Ascending aorta (tissue), 2 donors: ENCODE data around the gene FRG2C. TPM values are rescaled to one million over a fixed set of nuclear protein-coding genes. Genes with fewer than 3 reads are reported as not detected.
"Not testable (repeated sequence)": the region's sequence is repeated elsewhere in the genome, so short reads cannot be mapped to it uniquely, and the experiment has no call there.

Source experiments
- DNase-seq, 2 donors: peaks; one replicate each; pipeline ENCODE4 v3.0.0-alpha.2; 2019; ENCODE audit warnings: low spot score in 2 of 2
- H3K27ac ChIP-seq, 2 donors: fragments of 200-600 bp; sonication (generic); one replicate each; pipeline ENCODE4 v1.5.1; 2016 to 2017; ENCODE audit warnings: mild to moderate bottlenecking in 1 of 2
- H3K27me3 ChIP-seq: fragments of 200-600 bp; sonication (generic); one replicate; pipeline ENCODE4 v1.5.1; 2017
- H3K36me3 ChIP-seq, 2 donors: fragments of 200-600 bp; sonication (generic); one replicate each; pipeline ENCODE4 v1.5.1; 2016
- H3K4me1 ChIP-seq, 2 donors: fragments of 200-600 bp; sonication (generic); one replicate each; pipeline ENCODE4 v1.5.1; 2016 to 2017; ENCODE audit warnings: mild to moderate bottlenecking in 1 of 2
- H3K4me3 ChIP-seq, 2 donors: fragments of 200-600 bp; sonication (generic); one replicate each; pipeline ENCODE4 v1.5.1; 2016 to 2017; ENCODE audit warnings: mild to moderate bottlenecking in 1 of 2
- H3K9me3 ChIP-seq, 2 donors: fragments of 200-600 bp; sonication (generic); one replicate each; pipeline ENCODE4 v1.5.1; 2016
- intact Hi-C: fragments of 100-400 bp; cut with DNase I; formaldehyde crosslinking; loops from one replicate; pipeline ENCODE4 v1.15.1; 2023
- total RNA-seq: library from RNA; depleted of rRNA; stranded (reverse); fragments of >200 nt; gene quantifications from one replicate; pipeline ENCODE4 v1.1.0, GENCODE V29; 2016
- TF ChIP-seq, protein P1 (sequence below), 3 experiments: fragments of 200-600 bp in 2 of 3; fragments of 450-650 bp in 1 of 3; sonication (generic) in 2 of 3; IDR thresholded peaks; one replicate each; pipeline ENCODE4 v1.5.1; 2016 to 2019; ENCODE audit warnings: antibody characterized with exemption in 3 of 3, mild to moderate bottlenecking in 1 of 3, moderate library complexity in 1 of 3

The FRG2C gene
- not detected for total RNA-seq

- H3K27me3 ChIP-seq, H3K27ac ChIP-seq, H3K4me3 ChIP-seq, H3K4me1 ChIP-seq, H3K36me3 ChIP-seq, intact Hi-C loops, H3K9me3 ChIP-seq, DNase-seq: not testable (repeated sequence)
Observed at GRCh38 chr3:75664028-75664427, at the start of gene FRG2C. FRG2C (plus strand) TSS chr3:75664328; CDS start chr3:75664380, 52 bp downstream.

- intact Hi-C loops, H3K4me1 ChIP-seq, H3K27me3 ChIP-seq, H3K36me3 ChIP-seq, H3K9me3 ChIP-seq: not testable (repeated sequence)
- Histone ChIP-seq H3K27ac (peak overlapping the region; percentile 19 to 40), H3K4me3 (peak overlapping the region; percentile 65 to 71)
- peak in 1 of 2 donors; percentile 85 for DNase-seq
Observed at GRCh38 chr3:75618666-75619305, 45.3 kb upstream of the FRG2C start.

DNA sequence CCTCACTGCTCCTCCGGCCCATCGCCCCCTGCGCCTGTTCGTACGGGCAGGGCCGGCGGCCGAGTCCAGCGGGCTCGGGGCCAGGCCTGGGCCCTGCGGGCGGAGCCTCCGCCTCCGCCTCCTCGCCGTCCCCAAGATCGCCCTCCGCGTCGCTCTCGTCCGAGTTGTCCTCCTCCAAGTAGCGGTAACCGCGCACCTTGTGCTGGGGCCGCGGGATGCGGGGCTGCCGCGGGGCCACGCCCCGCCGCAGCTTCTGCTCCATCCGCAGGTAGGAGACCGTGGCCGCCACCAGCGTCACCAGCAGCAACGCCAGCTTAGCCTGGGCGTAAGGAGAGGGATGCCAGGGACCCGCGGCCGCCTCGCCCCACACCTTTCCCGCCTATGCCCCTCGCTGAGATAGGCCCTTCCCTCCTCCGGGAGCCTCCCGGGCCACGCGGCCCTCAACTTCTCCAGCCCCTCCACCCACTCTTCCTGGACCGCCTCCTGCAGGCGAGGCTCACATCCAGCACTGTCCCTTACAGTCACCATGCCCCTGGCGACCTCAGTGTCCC, 44.6 kb upstream of the FRG2C start:
- DNase-seq, H3K4me1 ChIP-seq, H3K36me3 ChIP-seq, H3K27me3 ChIP-seq, H3K9me3 ChIP-seq, intact Hi-C loops: not testable (repeated sequence)
- Histone ChIP-seq H3K27ac (peak overlapping the region; percentile 19 to 40), H3K4me3 (peak overlapping the region; percentile 65 to 71)

DNA sequence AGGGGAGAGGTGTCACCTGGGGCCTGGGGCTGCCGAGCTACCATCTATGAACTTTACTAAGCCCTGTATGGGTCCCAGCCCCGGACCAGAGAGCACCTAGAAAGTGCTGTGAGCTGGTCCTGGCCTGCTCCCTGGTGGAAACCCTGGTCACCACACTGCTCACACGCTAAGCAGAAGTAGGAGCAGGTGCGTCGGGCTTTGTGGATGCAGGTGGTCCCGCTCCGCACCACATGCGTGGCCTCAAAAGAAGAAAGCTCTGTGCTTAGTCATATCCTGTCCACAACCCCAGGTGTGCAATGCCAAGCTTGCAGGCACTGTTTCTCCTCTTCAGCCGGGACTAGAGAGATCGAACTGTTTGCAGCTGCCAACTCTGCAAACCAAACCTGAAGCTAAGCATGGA, 42.4 kb upstream of the FRG2C start:
- DNase-seq, H3K9me3 ChIP-seq, H3K27me3 ChIP-seq, intact Hi-C loops, H3K4me1 ChIP-seq, H3K27ac ChIP-seq, H3K4me3 ChIP-seq, H3K36me3 ChIP-seq: not testable (repeated sequence)

- H3K36me3 ChIP-seq, H3K4me3 ChIP-seq, H3K4me1 ChIP-seq, intact Hi-C loops, H3K27ac ChIP-seq, H3K9me3 ChIP-seq, H3K27me3 ChIP-seq, DNase-seq: not testable (repeated sequence)
Observed at GRCh38 chr3:75623656-75624055, 40.5 kb upstream of the FRG2C start.

DNA sequence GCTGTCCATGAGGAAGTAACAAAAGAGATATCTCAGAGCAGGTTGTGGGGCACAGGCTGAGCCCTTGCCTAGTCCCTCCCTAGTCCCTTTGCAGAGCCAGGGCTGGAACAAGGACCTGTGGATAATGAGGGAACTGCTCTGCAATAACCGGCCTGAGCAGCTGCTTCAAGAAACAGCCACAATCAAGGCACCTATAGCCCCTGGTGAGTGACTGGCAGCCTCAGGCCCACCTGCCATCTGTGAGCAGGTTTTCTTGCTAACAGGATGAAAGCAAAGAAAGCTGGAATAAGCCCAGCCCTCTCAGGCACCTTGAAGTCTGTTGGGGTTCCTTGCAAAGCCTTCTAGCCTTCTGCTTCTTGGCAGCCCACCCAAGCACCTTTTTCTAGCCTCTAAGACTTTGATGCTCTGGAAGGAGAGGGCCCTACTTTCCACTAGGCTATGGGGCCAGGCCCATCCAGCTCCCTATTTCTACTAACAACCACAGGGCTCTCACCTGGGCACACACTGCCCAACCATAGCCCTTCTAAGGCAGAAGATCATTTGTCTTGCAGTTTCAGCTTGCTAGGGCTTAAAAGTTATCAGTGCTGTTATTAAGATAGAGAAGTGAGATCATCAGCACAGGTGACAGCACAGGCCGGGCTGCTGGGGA, 33.1 kb upstream of the FRG2C start:
- H3K4me3 ChIP-seq, H3K27me3 ChIP-seq, H3K9me3 ChIP-seq, H3K36me3 ChIP-seq, H3K27ac ChIP-seq, DNase-seq, H3K4me1 ChIP-seq, intact Hi-C loops: not testable (repeated sequence)

- H3K36me3 ChIP-seq = no peaks in the 10 kb centered on the region
- H3K27me3 ChIP-seq = no peaks in the 10 kb centered on the region
- intact Hi-C loops = no loop called here
- no peak overlapping the region for H3K27ac ChIP-seq
- no peaks in the 10 kb centered on the region for H3K4me1 ChIP-seq
- no peaks in the 10 kb centered on the region for H3K9me3 ChIP-seq
- TF ChIP-seq, protein P1, sequence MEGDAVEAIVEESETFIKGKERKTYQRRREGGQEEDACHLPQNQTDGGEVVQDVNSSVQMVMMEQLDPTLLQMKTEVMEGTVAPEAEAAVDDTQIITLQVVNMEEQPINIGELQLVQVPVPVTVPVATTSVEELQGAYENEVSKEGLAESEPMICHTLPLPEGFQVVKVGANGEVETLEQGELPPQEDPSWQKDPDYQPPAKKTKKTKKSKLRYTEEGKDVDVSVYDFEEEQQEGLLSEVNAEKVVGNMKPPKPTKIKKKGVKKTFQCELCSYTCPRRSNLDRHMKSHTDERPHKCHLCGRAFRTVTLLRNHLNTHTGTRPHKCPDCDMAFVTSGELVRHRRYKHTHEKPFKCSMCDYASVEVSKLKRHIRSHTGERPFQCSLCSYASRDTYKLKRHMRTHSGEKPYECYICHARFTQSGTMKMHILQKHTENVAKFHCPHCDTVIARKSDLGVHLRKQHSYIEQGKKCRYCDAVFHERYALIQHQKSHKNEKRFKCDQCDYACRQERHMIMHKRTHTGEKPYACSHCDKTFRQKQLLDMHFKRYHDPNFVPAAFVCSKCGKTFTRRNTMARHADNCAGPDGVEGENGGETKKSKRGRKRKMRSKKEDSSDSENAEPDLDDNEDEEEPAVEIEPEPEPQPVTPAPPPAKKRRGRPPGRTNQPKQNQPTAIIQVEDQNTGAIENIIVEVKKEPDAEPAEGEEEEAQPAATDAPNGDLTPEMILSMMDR (IDR thresholded peaks at IDR 0.05) = no peak
- DNase-seq = no peak
- no peak overlapping the region for H3K4me3 ChIP-seq
Observed at GRCh38 chr3:75631541-75631940, 32.6 kb upstream of the FRG2C start.

DNA sequence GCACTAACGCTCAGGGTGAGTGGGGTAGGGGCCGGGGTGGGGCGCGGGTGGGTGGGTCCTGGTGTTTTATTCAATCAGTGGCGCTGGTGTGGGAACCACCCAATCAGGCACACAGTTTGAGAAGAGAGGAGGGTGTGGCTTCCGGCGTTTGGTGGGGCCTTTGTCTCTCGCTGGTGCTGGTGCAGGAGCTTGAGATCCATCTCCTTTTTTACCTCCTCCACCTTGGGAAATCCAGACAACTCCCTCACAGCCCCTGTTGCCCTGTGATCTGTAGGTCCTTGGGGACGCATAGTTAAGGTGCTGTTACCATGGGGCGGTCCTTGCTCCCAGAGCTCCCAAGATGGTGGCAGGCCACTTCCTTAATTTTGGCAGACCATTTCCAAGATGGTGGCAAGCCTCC, 25.2 kb upstream of the FRG2C start:
- intact Hi-C loops, H3K27me3 ChIP-seq, DNase-seq, H3K9me3 ChIP-seq, H3K4me1 ChIP-seq, H3K27ac ChIP-seq, H3K36me3 ChIP-seq, H3K4me3 ChIP-seq: not testable (repeated sequence)

DNA sequence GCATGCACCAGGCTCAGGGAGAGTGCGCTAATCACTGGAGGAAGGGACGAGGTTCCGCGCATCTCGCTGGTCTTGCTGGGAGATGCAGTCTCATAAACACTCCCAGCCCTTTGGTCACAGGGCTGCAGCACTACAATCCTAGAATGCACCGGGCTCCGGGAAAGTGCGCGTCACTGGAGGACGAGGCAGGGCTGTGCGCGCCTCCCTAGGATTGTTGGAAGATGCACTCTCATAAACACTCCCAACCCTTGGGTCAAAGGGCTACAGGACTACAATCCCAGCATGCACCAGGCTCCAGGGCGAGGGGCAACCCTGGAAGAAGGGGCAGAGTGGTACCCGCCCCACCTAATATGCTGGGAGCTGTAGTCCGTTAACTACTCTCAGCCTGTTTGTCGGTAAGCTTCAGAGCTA, 23.0 kb upstream of the FRG2C start:
- H3K9me3 ChIP-seq, H3K36me3 ChIP-seq, H3K27me3 ChIP-seq, H3K4me1 ChIP-seq: not testable (repeated sequence)
- intact Hi-C loops = loop anchor here (5.0 kb wide), 2 partner anchors 214 to 349 kb away; no protein-coding TSS in a partner anchor
- H3K27ac ChIP-seq = peak overlapping the region in 1 of 2 donors; percentile 62
- H3K4me3 ChIP-seq = peak overlapping the region; percentile 50 to 67
- peak; percentile 29 to 90 for DNase-seq
